ENCODE measurements around the gene FCHSD2.

The FCHSD2 gene

GRCh38 chr11:73177380-73177777, 35.3 kb upstream of the FCHSD2 start:
- H3K4me1 Mint-ChIP-seq (ENCODE audit: low read depth): peaks cover 12% of the 10 kb centered on the region
- H3K27ac Mint-ChIP-seq: no peak overlapping the region
- H3K9me3 Mint-ChIP-seq: no peaks in the 10 kb centered on the region
- H3K36me3 Mint-ChIP-seq (ENCODE audit: low read depth): no peaks in the 10 kb centered on the region
- no peaks in the 10 kb centered on the region for H3K27me3 Mint-ChIP-seq
- no peak overlapping the region for H3K4me3 Mint-ChIP-seq

- Mint-ChIP-seq H3K36me3 (ENCODE audit: low read depth) (no peaks in the 10 kb centered on the region), H3K9me3 (no peaks in the 10 kb centered on the region), H3K27ac (no peak overlapping the region)
Observed at GRCh38 chr11:73176874-73177155, 34.7 kb upstream of the FCHSD2 start.

GRCh38 chr11:73176145-73176873, 34.2 kb upstream of the FCHSD2 start:
- H3K27ac Mint-ChIP-seq: no peak overlapping the region
- H3K4me3 Mint-ChIP-seq: no peak overlapping the region
- H3K4me1 Mint-ChIP-seq (ENCODE audit: low read depth): peaks cover 12% of the 10 kb centered on the region
- no peaks in the 10 kb centered on the region for H3K36me3 Mint-ChIP-seq (ENCODE audit: low read depth)
- H3K27me3 Mint-ChIP-seq: no peaks in the 10 kb centered on the region
- H3K9me3 Mint-ChIP-seq: no peaks in the 10 kb centered on the region

More at GRCh38 chr11:73176874-73177155, 34.7 kb upstream of the FCHSD2 start:
- Mint-ChIP-seq H3K4me1 (ENCODE audit: low read depth) (peaks cover 12% of the 10 kb centered on the region), H3K27me3 (no peaks in the 10 kb centered on the region), H3K4me3 (no peak overlapping the region)

- Mint-ChIP-seq H3K9me3 (no peaks in the 10 kb centered on the region), H3K36me3 (ENCODE audit: low read depth) (no peaks in the 10 kb centered on the region), H3K27me3 (no peaks in the 10 kb centered on the region), H3K4me3 (no peak overlapping the region), H3K4me1 (ENCODE audit: low read depth) (peaks cover 12% of the 10 kb centered on the region), H3K27ac (no peak overlapping the region)
Observed at GRCh38 chr11:73175551-73176144, 33.5 kb upstream of the FCHSD2 start.

- Mint-ChIP-seq H3K4me3 (no peak overlapping the region), H3K36me3 (ENCODE audit: low read depth) (no peaks in the 10 kb centered on the region), H3K9me3 (no peaks in the 10 kb centered on the region), H3K27me3 (no peaks in the 10 kb centered on the region), H3K27ac (no peak overlapping the region), H3K4me1 (ENCODE audit: low read depth) (peaks cover 12% of the 10 kb centered on the region)
Observed at GRCh38 chr11:73174495-73174791, 32.3 kb upstream of the FCHSD2 start.

GRCh38 chr11:73173755-73174494, 31.8 kb upstream of the FCHSD2 start:
- no peaks in the 10 kb centered on the region for H3K36me3 Mint-ChIP-seq (ENCODE audit: low read depth)
- no peaks in the 10 kb centered on the region for H3K27me3 Mint-ChIP-seq
- peaks cover 12% of the 10 kb centered on the region for H3K4me1 Mint-ChIP-seq (ENCODE audit: low read depth)
- H3K27ac Mint-ChIP-seq: no peak overlapping the region
- no peaks in the 10 kb centered on the region for H3K9me3 Mint-ChIP-seq
- H3K4me3 Mint-ChIP-seq: no peak overlapping the region

GRCh38 chr11:73172992-73173656, 31.0 kb upstream of the FCHSD2 start:
- H3K4me3 Mint-ChIP-seq: no peak overlapping the region
- no peaks in the 10 kb centered on the region for H3K36me3 Mint-ChIP-seq (ENCODE audit: low read depth)
- H3K27ac Mint-ChIP-seq: no peak overlapping the region
- no peaks in the 10 kb centered on the region for H3K27me3 Mint-ChIP-seq
- peaks cover 12% of the 10 kb centered on the region for H3K4me1 Mint-ChIP-seq (ENCODE audit: low read depth)
- no peaks in the 10 kb centered on the region for H3K9me3 Mint-ChIP-seq

- Mint-ChIP-seq H3K4me3 (no peak overlapping the region), H3K27ac (peak overlapping the region; percentile 66), H3K4me1 (ENCODE audit: low read depth) (peaks cover 11% of the 10 kb centered on the region), H3K9me3 (no peaks in the 10 kb centered on the region), H3K27me3 (no peaks in the 10 kb centered on the region), H3K36me3 (ENCODE audit: low read depth) (no peaks in the 10 kb centered on the region)
Observed at GRCh38 chr11:73171436-73172161, 29.5 kb upstream of the FCHSD2 start.

- Mint-ChIP-seq H3K4me3 (no peak overlapping the region), H3K9me3 (no peaks in the 10 kb centered on the region), H3K27ac (no peak overlapping the region), H3K4me1 (ENCODE audit: low read depth) (peaks cover 7% of the 10 kb centered on the region), H3K27me3 (no peaks in the 10 kb centered on the region), H3K36me3 (ENCODE audit: low read depth) (no peaks in the 10 kb centered on the region)
Observed at GRCh38 chr11:73170140-73170539, 28.0 kb upstream of the FCHSD2 start.

GRCh38 chr11:73168925-73169579, 26.9 kb upstream of the FCHSD2 start:
- H3K9me3 Mint-ChIP-seq: no peaks in the 10 kb centered on the region
- no peak overlapping the region for H3K4me3 Mint-ChIP-seq
- peaks cover 10% of the 10 kb centered on the region for H3K4me1 Mint-ChIP-seq (ENCODE audit: low read depth)
- no peaks in the 10 kb centered on the region for H3K27me3 Mint-ChIP-seq
- H3K27ac Mint-ChIP-seq: peak overlapping the region; percentile 54
- no peaks in the 10 kb centered on the region for H3K36me3 Mint-ChIP-seq (ENCODE audit: low read depth)

- no peaks in the 10 kb centered on the region for H3K9me3 Mint-ChIP-seq
- H3K4me3 Mint-ChIP-seq: no peak overlapping the region
- no peaks in the 10 kb centered on the region for H3K27me3 Mint-ChIP-seq
- H3K27ac Mint-ChIP-seq: no peak overlapping the region
- H3K4me1 Mint-ChIP-seq (ENCODE audit: low read depth): peaks cover 10% of the 10 kb centered on the region
- H3K36me3 Mint-ChIP-seq (ENCODE audit: low read depth): no peaks in the 10 kb centered on the region
Observed at GRCh38 chr11:73167363-73167954, 25.3 kb upstream of the FCHSD2 start.

GRCh38 chr11:73164803-73165540, 22.9 kb upstream of the FCHSD2 start:
- H3K36me3 Mint-ChIP-seq (ENCODE audit: low read depth): no peaks in the 10 kb centered on the region
- no peaks in the 10 kb centered on the region for H3K9me3 Mint-ChIP-seq
- no peak overlapping the region for H3K27ac Mint-ChIP-seq
- no peaks in the 10 kb centered on the region for H3K27me3 Mint-ChIP-seq
- peaks cover 10% of the 10 kb centered on the region for H3K4me1 Mint-ChIP-seq (ENCODE audit: low read depth)
- no peak overlapping the region for H3K4me3 Mint-ChIP-seq

- H3K4me3 Mint-ChIP-seq: no peak overlapping the region
- no peaks in the 10 kb centered on the region for H3K9me3 Mint-ChIP-seq
- peaks cover 10% of the 10 kb centered on the region for H3K4me1 Mint-ChIP-seq (ENCODE audit: low read depth)
- no peaks in the 10 kb centered on the region for H3K27me3 Mint-ChIP-seq
- H3K27ac Mint-ChIP-seq: no peak overlapping the region
- no peaks in the 10 kb centered on the region for H3K36me3 Mint-ChIP-seq (ENCODE audit: low read depth)
Observed at GRCh38 chr11:73163638-73164174, 21.6 kb upstream of the FCHSD2 start.
